Type B pancreatic cell (in vitro differentiated cells): ENCODE data around the gene TBC1D22A. TPM values are rescaled to one million over a fixed set of nuclear protein-coding genes. Genes with fewer than 3 reads are reported as not detected.

Experiments used
- DNase-seq: peaks from one replicate; pipeline ENCODE4 v3.0.0; 2021; ENCODE audit warnings: mixed read lengths; ENCODE audit not compliant: unreplicated experiment; ENCODE audit errors: extremely low spot score
- H3K27ac Mint-ChIP-seq: 2 replicates; pipeline ENCODE4 v1.8.0; 2021; ENCODE audit warnings: mild to moderate bottlenecking, mixed read lengths
- H3K27me3 Mint-ChIP-seq: 2 replicates; pipeline ENCODE4 v1.8.0; 2021; ENCODE audit warnings: mixed read lengths
- H3K36me3 Mint-ChIP-seq: 2 replicates; pipeline ENCODE4 v1.8.0; 2021; ENCODE audit warnings: mixed read lengths
- H3K4me1 Mint-ChIP-seq: one replicate; pipeline ENCODE4 v1.8.0; 2021; ENCODE audit warnings: mixed read lengths; ENCODE audit not compliant: unreplicated experiment
- H3K4me3 Mint-ChIP-seq: 2 replicates; pipeline ENCODE4 v1.8.0; 2021; ENCODE audit warnings: mild to moderate bottlenecking, mixed read lengths
- H3K9me3 Mint-ChIP-seq: 2 replicates; pipeline ENCODE4 v1.8.0; 2021; ENCODE audit warnings: mixed read lengths
- CTCF ChIP-seq: fragments of 200-600 bp; sonication (generic); conservative IDR thresholded peaks from 2 replicates; pipeline ENCODE4 v1.5.0; 2021; ENCODE audit warnings: antibody characterized with exemption, mild to moderate bottlenecking
- total RNA-seq: library from RNA; stranded (reverse); gene quantifications from 2 replicates; pipeline ENCODE4 v1.2.1, GENCODE V29; 2021; ENCODE audit warnings: low replicate concordance

TBC1D22A gene
- total RNA-seq, 1 donor from 2014 or later, result 16.2 TPM

- no peak for DNase-seq
- Mint-ChIP-seq H3K27ac (peak overlapping the region; percentile 53), H3K9me3 (no peaks in the 10 kb centered on the region), H3K36me3 (no peaks in the 10 kb centered on the region), H3K27me3 (no peaks in the 10 kb centered on the region), H3K4me3 (peak overlapping the region; percentile 97), H3K4me1 (peaks cover 57% of the 10 kb centered on the region)
- no peak for TF ChIP-seq CTCF
Measured at GRCh38 chr22:46734830-46735453, 27.5 kb upstream of the TBC1D22A start.

GRCh38 chr22:46735747-46736608 lies 26.5 kb upstream of the TBC1D22A start:
- H3K27me3 Mint-ChIP-seq, result no peaks in the 10 kb centered on the region
- H3K36me3 Mint-ChIP-seq, result no peaks in the 10 kb centered on the region
- no peak for DNase-seq
- no peak for TF ChIP-seq CTCF
- peaks cover 51% of the 10 kb centered on the region for H3K4me1 Mint-ChIP-seq
- H3K9me3 Mint-ChIP-seq, result no peaks in the 10 kb centered on the region
- H3K4me3 Mint-ChIP-seq, result peak overlapping the region; percentile 97
- no peak overlapping the region for H3K27ac Mint-ChIP-seq

GRCh38 chr22:46736705-46737104 lies 25.7 kb upstream of the TBC1D22A start:
- H3K27me3 Mint-ChIP-seq, result no peaks in the 10 kb centered on the region
- TF ChIP-seq CTCF, result no peak
- no peaks in the 10 kb centered on the region for H3K9me3 Mint-ChIP-seq
- no peaks in the 10 kb centered on the region for H3K36me3 Mint-ChIP-seq
- peaks cover 46% of the 10 kb centered on the region for H3K4me1 Mint-ChIP-seq
- no peak for DNase-seq
- peak overlapping the region; percentile 97 for H3K4me3 Mint-ChIP-seq
- H3K27ac Mint-ChIP-seq, result peak overlapping the region; percentile 84

- Mint-ChIP-seq H3K9me3 (no peaks in the 10 kb centered on the region), H3K4me3 (peak overlapping the region; percentile 97), H3K27me3 (no peaks in the 10 kb centered on the region), H3K36me3 (no peaks in the 10 kb centered on the region), H3K4me1 (peaks cover 40% of the 10 kb centered on the region), H3K27ac (peak overlapping the region; percentile 84)
- DNase-seq, result no peak
- no peak for TF ChIP-seq CTCF
Measured at GRCh38 chr22:46737105-46737975, 25.1 kb upstream of the TBC1D22A start.

- peaks cover 36% of the 10 kb centered on the region for H3K4me1 Mint-ChIP-seq
- H3K36me3 Mint-ChIP-seq, result no peaks in the 10 kb centered on the region
- no peak for TF ChIP-seq CTCF
- H3K9me3 Mint-ChIP-seq, result no peaks in the 10 kb centered on the region
- peak within 1 kb of the TSS; percentile 84 for H3K27ac Mint-ChIP-seq
- no peaks in the 10 kb centered on the region for H3K27me3 Mint-ChIP-seq
- no peak for DNase-seq
- peak within 1 kb of the TSS; percentile 97 for H3K4me3 Mint-ChIP-seq
Measured at GRCh38 chr22:46737976-46738646, 24.3 kb upstream of the TBC1D22A start, which contains the start of gene CERK. Gene CERK, minus strand, starts transcription at chr22:46738252. Its CDS starts 104 bp downstream, at chr22:46738148.
